ENCODE results near the gene RPIA.
"Not testable (repeated sequence)": the region's sequence is repeated elsewhere in the genome, so short reads cannot be mapped to it uniquely, and the experiment has no call there.

Gene RPIA

DNA sequence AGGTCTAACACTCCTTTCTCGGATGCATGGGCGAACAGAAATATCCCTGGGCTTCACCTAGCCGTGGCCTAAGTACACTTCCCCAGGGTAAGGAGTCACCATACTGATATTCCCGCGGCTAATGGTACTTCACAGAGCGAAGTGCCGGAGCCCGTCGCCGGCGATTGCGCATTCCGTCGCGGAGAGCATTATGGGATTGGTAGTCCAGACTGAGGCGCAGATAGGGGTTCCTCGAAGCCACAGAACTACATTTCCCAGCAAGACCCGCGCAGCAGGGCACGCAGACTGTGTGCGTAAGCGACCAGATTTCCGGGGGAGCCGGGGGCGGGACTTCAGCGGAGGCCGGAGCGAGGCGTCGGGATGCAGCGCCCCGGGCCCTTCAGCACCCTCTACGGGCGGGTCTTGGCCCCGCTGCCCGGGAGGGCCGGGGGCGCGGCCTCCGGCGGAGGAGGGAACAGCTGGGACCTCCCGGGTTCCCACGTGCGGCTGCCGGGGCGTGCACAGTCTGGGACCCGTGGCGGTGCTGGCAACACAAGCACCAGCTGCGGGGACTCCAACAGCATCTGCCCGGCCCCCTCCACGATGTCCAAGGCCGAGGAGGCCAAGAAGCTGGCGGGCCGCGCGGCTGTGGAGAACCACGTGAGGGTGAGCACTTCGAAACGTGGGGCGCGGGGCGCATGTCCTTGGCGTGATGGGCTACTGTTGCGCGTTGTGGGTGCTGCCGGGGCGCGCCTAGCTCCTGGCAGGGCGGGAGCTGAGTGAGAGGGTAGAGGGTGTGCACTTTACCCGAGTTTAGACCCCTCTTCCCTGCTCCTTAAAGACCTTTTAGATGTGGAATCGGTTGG is at the start of gene RPIA:
RPIA (plus strand) TSS at position 335 of the 845 bp plus-strand sequence; CDS start at position 361, 26 bp downstream.
- Mint-ChIP-seq H3K27me3 (no peaks in the 10 kb centered on the region), H3K4me3 (peak within 1 kb of the TSS; percentile 99), H3K36me3 (peaks cover 4% of the 10 kb centered on the region), H3K9me3 (no peaks in the 10 kb centered on the region), H3K4me1 (peaks cover 62% of the 10 kb centered on the region), H3K27ac (peak within 1 kb of the TSS; percentile 97)

DNA sequence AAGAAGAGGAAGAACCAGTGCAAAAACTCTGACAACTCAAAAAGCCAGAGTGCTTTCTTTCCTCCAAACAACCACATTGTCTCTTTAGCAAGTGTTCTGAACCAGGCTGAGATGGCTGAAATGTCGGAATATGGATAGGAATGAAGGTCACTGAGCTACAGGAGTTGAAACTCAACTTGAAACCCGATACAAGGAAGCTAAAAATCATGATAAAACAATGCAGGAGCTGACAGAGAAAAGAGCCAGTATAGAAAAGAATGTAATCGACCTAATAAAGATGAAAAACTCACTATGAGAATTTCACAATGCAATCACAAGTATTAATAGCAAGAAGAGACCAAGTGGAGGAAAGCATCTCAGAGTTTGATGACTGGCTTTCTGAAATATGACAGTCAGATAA is 49.2 kb upstream of the RPIA start:
- H3K27me3 Mint-ChIP-seq, result peaks cover 2% of the 10 kb centered on the region
- peak overlapping the region; percentile 48 for H3K27ac Mint-ChIP-seq
- peaks cover 3% of the 10 kb centered on the region for H3K36me3 Mint-ChIP-seq
- H3K4me3 Mint-ChIP-seq, result no peak overlapping the region
- H3K9me3 Mint-ChIP-seq, result peaks cover 11% of the 10 kb centered on the region
- peaks cover 38% of the 10 kb centered on the region for H3K4me1 Mint-ChIP-seq

DNA sequence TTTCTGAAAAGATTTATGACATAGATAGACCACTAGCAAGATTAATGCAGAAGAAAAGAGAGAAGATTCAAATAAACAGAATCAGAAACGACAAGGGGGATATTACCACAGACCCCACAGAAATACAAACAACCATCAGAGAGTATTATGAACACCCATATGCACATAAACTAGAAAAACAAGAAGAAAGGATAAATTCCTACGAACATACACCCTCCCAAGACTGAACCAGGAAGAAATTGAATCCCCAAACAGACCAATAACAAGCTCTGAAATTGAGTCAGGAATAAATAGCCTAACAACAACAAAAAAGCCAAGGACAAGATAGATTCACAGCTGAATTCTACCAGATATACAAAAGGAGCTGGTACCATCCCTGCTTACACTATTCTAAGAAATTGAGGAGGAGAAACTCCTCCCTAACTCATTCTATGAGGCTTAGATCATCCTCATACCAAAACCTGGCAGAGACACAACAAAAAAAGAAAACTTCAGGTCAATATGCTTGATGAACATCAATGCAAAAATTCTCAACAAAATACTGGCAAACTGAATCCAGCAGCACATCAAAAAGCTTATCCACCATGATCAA is 46.1 kb upstream of the RPIA start:
- H3K27ac Mint-ChIP-seq, H3K4me3 Mint-ChIP-seq, H3K36me3 Mint-ChIP-seq, H3K9me3 Mint-ChIP-seq, H3K27me3 Mint-ChIP-seq: not testable (repeated sequence)
- peaks cover 13% of the 10 kb centered on the region for H3K4me1 Mint-ChIP-seq

DNA sequence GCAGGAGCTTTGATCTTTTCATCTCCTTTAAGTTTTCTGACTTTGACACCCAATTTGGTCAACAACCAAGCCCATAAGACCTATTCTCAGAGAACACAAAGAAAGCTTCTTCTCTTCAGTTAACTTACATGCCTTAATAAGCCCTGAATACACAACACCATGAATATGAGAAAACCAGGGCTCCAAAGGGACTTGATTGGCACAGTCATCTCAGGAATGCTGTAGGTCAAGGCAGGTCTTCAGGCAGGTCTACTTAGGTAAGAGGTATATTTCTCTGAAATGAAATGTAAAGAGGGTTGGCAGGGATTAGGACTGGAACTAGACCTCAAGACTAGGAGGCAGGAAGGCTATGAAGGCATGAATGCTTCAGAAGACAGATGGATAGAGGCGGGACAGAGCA is 39.8 kb upstream of the RPIA start:
- Mint-ChIP-seq H3K27ac (no peak overlapping the region), H3K4me1 (no peaks in the 10 kb centered on the region), H3K9me3 (no peaks in the 10 kb centered on the region), H3K4me3 (no peak overlapping the region), H3K27me3 (no peaks in the 10 kb centered on the region), H3K36me3 (no peaks in the 10 kb centered on the region)

DNA sequence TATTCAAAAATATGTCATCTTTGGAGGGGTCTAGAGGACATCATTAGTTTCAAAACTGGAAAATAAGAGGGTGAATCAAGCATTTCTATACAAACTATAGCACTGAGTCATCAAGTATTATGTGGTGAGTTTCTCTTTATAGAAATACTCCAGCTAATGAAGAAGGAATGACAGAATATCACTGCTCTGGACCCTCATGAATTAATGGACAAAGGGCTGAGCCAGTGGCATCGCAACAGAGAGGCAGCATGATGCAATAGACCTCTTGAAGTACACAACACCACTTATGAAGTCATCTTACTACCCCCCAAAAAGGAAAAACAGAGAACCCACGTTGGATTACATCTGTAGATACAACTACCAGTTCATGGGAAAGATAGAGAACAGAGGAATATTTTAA is 36.8 kb upstream of the RPIA start:
- H3K36me3 Mint-ChIP-seq, result no peaks in the 10 kb centered on the region
- H3K9me3 Mint-ChIP-seq, result no peaks in the 10 kb centered on the region
- no peaks in the 10 kb centered on the region for H3K4me1 Mint-ChIP-seq
- H3K4me3 Mint-ChIP-seq, result no peak overlapping the region
- H3K27me3 Mint-ChIP-seq, result no peaks in the 10 kb centered on the region
- H3K27ac Mint-ChIP-seq, result no peak overlapping the region

DNA sequence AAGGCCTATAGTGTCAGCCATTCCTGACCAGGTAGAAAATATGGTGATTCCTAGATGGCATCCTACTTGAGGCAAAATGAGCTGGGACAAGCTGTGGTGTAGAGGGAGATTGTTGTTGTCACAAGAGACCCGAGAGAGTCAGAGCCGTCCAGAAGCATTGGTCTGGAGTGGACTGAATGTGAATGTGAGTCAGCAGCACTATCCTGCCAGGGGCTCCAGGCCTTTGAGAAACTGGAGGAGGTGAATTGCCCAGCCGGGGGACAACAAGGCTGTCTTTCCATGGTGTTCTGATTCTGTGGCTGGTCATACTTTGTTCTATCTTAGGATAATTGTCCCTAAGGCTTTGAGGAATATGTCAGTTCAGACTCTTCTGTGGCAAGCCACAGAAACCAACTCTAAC is 34.8 kb upstream of the RPIA start:
- H3K27me3 Mint-ChIP-seq, result no peaks in the 10 kb centered on the region
- H3K4me3 Mint-ChIP-seq, result no peak overlapping the region
- no peaks in the 10 kb centered on the region for H3K36me3 Mint-ChIP-seq
- H3K27ac Mint-ChIP-seq, result no peak overlapping the region
- no peaks in the 10 kb centered on the region for H3K9me3 Mint-ChIP-seq
- no peaks in the 10 kb centered on the region for H3K4me1 Mint-ChIP-seq

DNA sequence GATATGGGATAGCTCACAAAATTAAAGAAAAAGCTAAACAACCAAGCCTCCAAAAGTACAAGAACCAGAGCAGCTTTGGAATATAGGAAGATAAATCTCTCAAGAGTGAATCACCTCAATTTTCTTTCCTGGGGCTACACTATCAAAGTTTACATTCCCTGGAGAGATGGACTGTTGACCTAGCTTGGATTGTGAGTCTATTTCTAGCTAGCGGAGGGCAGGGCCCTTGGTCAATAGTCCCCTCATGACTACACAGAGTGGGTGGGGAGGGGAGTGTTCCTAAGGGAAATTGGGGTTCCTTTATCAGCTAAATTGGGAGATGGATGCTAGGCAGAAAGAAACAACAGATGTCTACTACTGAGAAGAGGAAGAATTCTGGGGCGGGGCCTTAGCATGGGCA is 34.3 kb upstream of the RPIA start:
- no peak overlapping the region for H3K27ac Mint-ChIP-seq
- no peaks in the 10 kb centered on the region for H3K27me3 Mint-ChIP-seq
- no peak overlapping the region for H3K4me3 Mint-ChIP-seq
- H3K9me3 Mint-ChIP-seq, result no peaks in the 10 kb centered on the region
- no peaks in the 10 kb centered on the region for H3K36me3 Mint-ChIP-seq
- no peaks in the 10 kb centered on the region for H3K4me1 Mint-ChIP-seq

DNA sequence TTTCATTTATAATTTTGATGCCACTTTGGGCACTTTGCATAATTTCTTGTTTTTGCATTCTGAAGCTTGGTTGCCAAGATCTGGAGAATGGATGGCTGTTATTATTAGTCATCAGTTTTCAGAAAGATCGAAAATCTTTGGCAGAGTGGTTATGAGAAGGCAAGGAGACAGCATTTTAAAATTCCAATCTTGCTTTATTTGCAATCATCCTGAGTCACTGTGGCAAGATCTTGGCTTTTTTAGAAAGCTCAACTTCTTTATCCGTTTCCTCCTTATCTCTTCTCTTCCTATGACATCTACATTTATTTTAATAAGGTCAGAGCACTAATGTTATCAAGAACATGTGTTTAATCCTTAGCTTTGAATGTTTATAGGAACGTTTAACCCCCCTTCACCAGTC is 33.1 kb upstream of the RPIA start:
- H3K27me3 Mint-ChIP-seq, result no peaks in the 10 kb centered on the region
- no peak overlapping the region for H3K27ac Mint-ChIP-seq
- H3K9me3 Mint-ChIP-seq, result no peaks in the 10 kb centered on the region
- no peak overlapping the region for H3K4me3 Mint-ChIP-seq
- H3K4me1 Mint-ChIP-seq, result no peaks in the 10 kb centered on the region
- H3K36me3 Mint-ChIP-seq, result no peaks in the 10 kb centered on the region

DNA sequence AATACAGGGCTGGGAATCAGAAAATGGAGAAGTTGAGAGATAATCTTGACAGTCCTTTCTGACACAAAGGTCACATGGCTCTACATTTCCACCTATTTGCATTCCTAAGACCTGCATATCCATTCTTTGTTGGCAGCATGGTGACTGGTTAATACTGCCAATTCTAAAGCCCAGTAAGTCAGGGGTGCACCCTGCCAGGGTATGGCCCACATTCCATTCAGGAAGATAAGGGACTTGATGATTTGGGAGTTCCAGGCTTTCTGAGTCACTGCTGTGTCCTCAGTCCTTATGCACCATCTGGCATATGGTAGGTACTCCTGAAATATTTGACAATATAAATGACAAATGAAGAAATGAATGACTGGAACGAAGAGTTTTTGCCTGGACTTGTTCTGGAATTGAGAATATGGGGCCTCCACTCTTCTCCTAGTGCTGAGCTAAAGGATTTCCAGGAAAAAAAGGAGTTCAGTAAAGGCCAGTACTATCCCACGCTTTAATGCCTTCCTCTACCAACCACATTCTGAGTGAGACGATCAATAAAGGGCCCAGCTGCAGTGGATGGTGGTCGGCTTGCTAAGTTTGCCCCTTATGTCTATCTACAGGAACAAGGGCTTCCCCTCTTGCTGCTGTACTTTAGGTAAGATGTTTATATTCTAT is 32.5 kb upstream of the RPIA start:
- H3K27me3 Mint-ChIP-seq, result no peaks in the 10 kb centered on the region
- H3K27ac Mint-ChIP-seq, result no peak overlapping the region
- no peak overlapping the region for H3K4me3 Mint-ChIP-seq
- no peaks in the 10 kb centered on the region for H3K36me3 Mint-ChIP-seq
- no peaks in the 10 kb centered on the region for H3K9me3 Mint-ChIP-seq
- no peaks in the 10 kb centered on the region for H3K4me1 Mint-ChIP-seq

DNA sequence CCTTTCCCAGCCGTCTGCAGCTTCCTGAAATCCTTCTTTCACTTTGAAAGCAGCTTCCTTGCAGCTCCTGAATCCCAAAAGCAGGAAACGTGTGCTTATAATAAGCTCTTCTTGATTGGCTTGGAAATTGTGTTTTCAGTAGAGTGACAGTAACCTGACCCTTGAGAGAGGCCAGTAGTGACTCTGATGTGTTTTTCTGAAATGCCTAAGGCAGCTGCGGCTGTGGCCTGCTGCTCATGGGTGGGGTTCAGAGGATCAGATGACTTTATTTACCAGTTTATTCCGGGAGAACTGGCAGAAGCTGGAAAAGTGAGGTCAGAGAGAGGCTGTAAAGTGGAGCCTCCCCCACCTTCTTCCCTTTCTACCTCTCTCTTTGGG is 31.9 kb upstream of the RPIA start:
- no peaks in the 10 kb centered on the region for H3K9me3 Mint-ChIP-seq
- no peak overlapping the region for H3K27ac Mint-ChIP-seq
- H3K27me3 Mint-ChIP-seq, result no peaks in the 10 kb centered on the region
- no peaks in the 10 kb centered on the region for H3K4me1 Mint-ChIP-seq
- H3K36me3 Mint-ChIP-seq, result no peaks in the 10 kb centered on the region
- no peak overlapping the region for H3K4me3 Mint-ChIP-seq

DNA sequence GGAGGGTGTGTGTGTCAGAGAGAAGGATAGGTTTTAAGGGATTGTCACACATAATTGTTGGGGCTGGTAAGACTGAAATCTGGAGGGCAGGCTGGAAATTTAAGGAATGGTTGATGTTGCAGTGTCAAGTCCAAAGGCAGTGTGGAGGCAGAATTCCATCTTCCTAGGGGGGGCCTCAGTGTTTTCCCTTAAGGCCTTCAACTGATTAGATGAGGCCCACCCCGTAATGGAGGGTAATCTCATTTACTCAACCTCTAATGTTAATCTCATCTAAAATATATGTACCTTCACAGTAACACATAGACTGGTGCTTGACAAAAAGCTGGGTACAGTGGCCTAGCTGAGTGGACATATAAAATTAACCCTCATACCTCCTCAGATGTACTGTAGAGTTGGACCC is 30.9 kb upstream of the RPIA start:
- H3K4me1 Mint-ChIP-seq, result no peaks in the 10 kb centered on the region
- H3K36me3 Mint-ChIP-seq, result no peaks in the 10 kb centered on the region
- H3K27ac Mint-ChIP-seq, result no peak overlapping the region
- H3K27me3 Mint-ChIP-seq, result no peaks in the 10 kb centered on the region
- H3K4me3 Mint-ChIP-seq, result no peak overlapping the region
- no peaks in the 10 kb centered on the region for H3K9me3 Mint-ChIP-seq

DNA sequence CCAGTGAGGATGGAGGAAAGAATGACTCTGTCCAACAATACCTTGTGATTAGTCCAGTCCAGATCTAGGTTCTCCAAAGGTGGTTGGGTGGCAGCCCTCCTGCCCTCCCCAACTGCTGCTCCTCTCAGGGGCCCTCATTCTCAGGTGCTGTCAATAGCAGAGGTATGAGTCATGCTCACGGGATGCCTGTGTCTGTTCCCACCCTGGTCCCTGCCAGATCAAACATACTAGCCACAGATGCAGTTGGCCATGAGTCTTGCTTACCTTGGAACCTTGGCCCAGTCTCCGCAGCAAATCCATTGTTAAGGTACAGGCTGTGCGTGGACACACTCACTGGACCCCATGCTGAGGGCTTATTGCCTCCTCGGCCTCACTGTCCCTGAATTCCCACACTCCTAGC is 24.9 kb upstream of the RPIA start:
- Mint-ChIP-seq H3K9me3 (no peaks in the 10 kb centered on the region), H3K27me3 (no peaks in the 10 kb centered on the region), H3K4me1 (no peaks in the 10 kb centered on the region), H3K36me3 (no peaks in the 10 kb centered on the region), H3K4me3 (no peak overlapping the region), H3K27ac (no peak overlapping the region)

DNA sequence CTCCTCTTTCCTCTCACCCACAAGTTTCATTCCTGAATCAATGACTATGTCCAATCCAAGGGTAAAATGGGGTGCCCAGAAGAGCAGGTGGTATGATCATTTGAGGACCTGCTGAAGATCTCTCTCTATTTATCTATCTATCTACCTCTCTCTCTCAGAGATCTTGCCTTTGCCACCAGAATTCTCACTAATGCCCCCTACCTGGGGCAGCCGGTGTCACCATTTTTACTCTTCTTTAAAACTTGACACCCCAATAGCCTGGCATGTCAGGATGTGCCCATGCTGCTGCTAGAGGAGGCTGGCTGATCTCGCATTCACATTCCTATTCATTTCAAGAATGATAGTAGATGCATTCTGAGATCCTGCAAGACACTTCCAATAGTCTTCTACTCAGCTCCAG is 24.3 kb upstream of the RPIA start:
- Mint-ChIP-seq H3K4me3 (no peak overlapping the region), H3K4me1 (no peaks in the 10 kb centered on the region), H3K27ac (no peak overlapping the region), H3K9me3 (no peaks in the 10 kb centered on the region), H3K36me3 (no peaks in the 10 kb centered on the region), H3K27me3 (no peaks in the 10 kb centered on the region)

DNA sequence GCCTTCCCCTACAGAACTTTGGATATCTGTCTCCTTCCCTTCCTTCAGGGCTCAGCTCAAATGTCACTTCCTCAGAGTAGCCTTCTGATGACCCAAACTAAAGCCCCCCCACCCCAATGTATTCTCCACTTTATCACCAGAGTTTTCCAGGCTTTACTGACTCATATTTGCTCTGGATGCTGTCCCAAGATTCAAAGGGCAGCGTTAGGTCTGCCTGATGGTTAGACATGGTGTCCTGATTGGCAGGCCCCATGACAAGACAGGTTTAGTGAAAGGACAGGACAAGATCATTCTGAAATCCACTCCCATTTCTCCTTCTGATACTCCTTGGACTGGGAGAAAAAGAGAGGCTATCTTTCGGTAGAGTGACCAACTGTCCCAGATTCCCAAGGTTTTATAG is 22.6 kb upstream of the RPIA start:
- Mint-ChIP-seq H3K27ac (no peak overlapping the region), H3K4me1 (no peaks in the 10 kb centered on the region), H3K4me3 (no peak overlapping the region), H3K36me3 (no peaks in the 10 kb centered on the region), H3K27me3 (no peaks in the 10 kb centered on the region), H3K9me3 (no peaks in the 10 kb centered on the region)

DNA sequence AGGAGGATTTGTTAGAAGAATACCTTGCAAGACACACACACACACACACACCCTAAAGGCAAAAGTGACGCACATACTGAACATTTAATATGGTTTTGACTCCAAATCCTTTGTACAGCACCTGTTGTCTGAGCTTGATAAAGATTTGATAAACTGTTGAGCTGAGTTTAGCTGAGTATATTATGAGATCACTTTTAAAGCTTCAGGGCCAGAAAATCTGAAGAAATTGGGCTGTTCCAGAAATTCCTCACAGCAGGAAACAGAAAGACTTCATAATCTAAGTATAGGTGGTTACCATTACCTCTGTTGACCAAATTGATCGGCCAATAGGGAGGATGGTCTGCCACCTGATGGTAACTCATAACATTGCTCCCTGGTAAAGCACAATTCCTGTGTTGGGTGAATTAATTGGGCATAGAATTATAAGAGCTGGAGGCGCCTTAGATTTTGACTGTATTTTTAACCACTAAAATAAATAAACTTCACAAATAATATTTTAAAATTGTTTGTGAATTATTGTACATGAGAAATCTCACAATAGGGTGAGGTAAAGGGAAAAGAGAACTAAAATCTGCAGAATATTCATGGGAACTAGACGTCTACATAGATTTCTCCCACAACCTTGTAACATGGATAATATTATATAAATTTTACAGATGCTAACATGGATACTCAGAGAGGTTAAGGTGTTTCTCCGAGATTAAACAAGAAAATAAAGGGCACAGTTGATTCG is 21.8 kb upstream of the RPIA start:
- Mint-ChIP-seq H3K27ac (no peak overlapping the region), H3K27me3 (no peaks in the 10 kb centered on the region), H3K4me1 (no peaks in the 10 kb centered on the region), H3K9me3 (no peaks in the 10 kb centered on the region), H3K4me3 (no peak overlapping the region), H3K36me3 (no peaks in the 10 kb centered on the region)

Data from activated naive CD4-positive, alpha-beta T cell treated with anti-CD3 and anti-CD28 coated beads, Interleukin-2, amount 50 U/mL, for 24 hours (primary cell).